DOHH2 (cell line): Measurements from ENCODE around the gene COL5A2.

Source experiments
- H3F3A ChIP-seq: fragments of 200-600 bp; sonication (generic), shearing (Covaris generic); 2 replicates; pipeline ENCODE4 v1.6.0; 2016; ENCODE audit warnings: antibody characterized with exemption, mild to moderate bottlenecking; ENCODE audit not compliant: control insufficient read depth, insufficient read depth
- H3K27ac ChIP-seq: fragments of 200-600 bp; sonication (generic); 2 replicates; pipeline ENCODE4 v1.5.1; 2014; ENCODE audit warnings: low read depth, mild to moderate bottlenecking, low read length, moderate library complexity
- H3K27me3 ChIP-seq: fragments of 200-600 bp; sonication (generic); 2 replicates; pipeline ENCODE4 v1.6.1; 2014; ENCODE audit warnings: mild to moderate bottlenecking, low read length, mixed read lengths; ENCODE audit not compliant: control insufficient read depth
- H3K36me3 ChIP-seq: fragments of 200-600 bp; sonication (generic); 2 replicates; pipeline ENCODE4 v1.6.1; 2014; ENCODE audit warnings: mild to moderate bottlenecking, low read length, moderate library complexity, mixed read lengths; ENCODE audit not compliant: control insufficient read depth
- H3K4me1 ChIP-seq: fragments of 200-600 bp; sonication (generic); 2 replicates; pipeline ENCODE4 v1.6.1; 2014; ENCODE audit warnings: mild to moderate bottlenecking, low read length, mixed read lengths; ENCODE audit not compliant: control insufficient read depth
- H3K4me2 ChIP-seq: fragments of 200-600 bp; sonication (generic); 2 replicates; pipeline ENCODE4 v1.6.0; 2014; ENCODE audit warnings: mild to moderate bottlenecking, low read length, moderate library complexity
- H3K4me3 ChIP-seq: fragments of 200-600 bp; sonication (generic); 2 replicates; pipeline ENCODE4 v1.5.1; 2014; ENCODE audit warnings: mild to moderate bottlenecking, low read length, mixed read lengths
- H3K79me2 ChIP-seq: fragments of 200-600 bp; sonication (generic); 2 replicates; pipeline ENCODE4 v1.6.1; 2014; ENCODE audit warnings: mild to moderate bottlenecking, low read length, mixed read lengths; ENCODE audit not compliant: control insufficient read depth
- H3K9me2 ChIP-seq: fragments of 200-600 bp; sonication (generic); replicated peaks from 2 replicates; pipeline ENCODE4 v1.6.1; 2014; ENCODE audit warnings: mild to moderate bottlenecking, low read length, mixed read lengths; ENCODE audit not compliant: control insufficient read depth
- H3K9me3 ChIP-seq: fragments of 200-600 bp; sonication (generic); 2 replicates; pipeline ENCODE4 v1.6.1; 2014; ENCODE audit warnings: antibody characterized with exemption, low read length, mixed read lengths; ENCODE audit not compliant: control insufficient read depth, insufficient read depth
- H4K20me1 ChIP-seq: fragments of 200-600 bp; sonication (generic); 2 replicates; pipeline ENCODE4 v1.6.0; 2014; ENCODE audit warnings: low read depth, mild to moderate bottlenecking, antibody characterized with exemption, low read length, moderate library complexity; ENCODE audit not compliant: control insufficient read depth, insufficient read depth
- CTCF ChIP-seq: fragments of 200-600 bp; sonication (generic); IDR thresholded peaks from one replicate; pipeline ENCODE4 v1.5.1; 2014; ENCODE audit warnings: antibody characterized with exemption, mild to moderate bottlenecking, low read depth, low read length; ENCODE audit not compliant: poor library complexity, severe bottlenecking
- EZH2phosphoT487 ChIP-seq: fragments of 200-600 bp; sonication (generic); IDR thresholded peaks from 2 replicates; pipeline ENCODE4 v1.6.1; 2017; ENCODE audit warnings: borderline replicate concordance, mild to moderate bottlenecking, antibody characterized with exemption, low read length, moderate library complexity, mixed read lengths

Gene COL5A2

GRCh38 chr2:188984680-188985079, 194.9 kb downstream of the COL5A2 start:
- H3K79me2 ChIP-seq, result no peaks in the 10 kb centered on the region
- no peaks in the 10 kb centered on the region for H4K20me1 ChIP-seq
- H3K4me3 ChIP-seq, result no peak overlapping the region
- no peaks in the 10 kb centered on the region for H3K27me3 ChIP-seq
- H3K4me1 ChIP-seq, result no peaks in the 10 kb centered on the region
- H3F3A ChIP-seq, result no peaks in the 10 kb centered on the region
- no peak for TF ChIP-seq EZH2phosphoT487
- TF ChIP-seq CTCF, result no peak
- H3K4me2 ChIP-seq, result no peak overlapping the region
- no peaks in the 10 kb centered on the region for H3K9me2 ChIP-seq
- H3K9me3 ChIP-seq, result no peaks in the 10 kb centered on the region
- H3K27ac ChIP-seq, result no peak overlapping the region
- H3K36me3 ChIP-seq, result no peaks in the 10 kb centered on the region

GRCh38 chr2:188984065-188984491, 195.5 kb downstream of the COL5A2 start:
- Histone ChIP-seq H3K9me3 (no peaks in the 10 kb centered on the region), H4K20me1 (no peaks in the 10 kb centered on the region), H3K4me2 (no peak overlapping the region), H3K4me1 (no peaks in the 10 kb centered on the region), H3K27ac (no peak overlapping the region), H3K27me3 (no peaks in the 10 kb centered on the region), H3F3A (no peaks in the 10 kb centered on the region), H3K36me3 (no peaks in the 10 kb centered on the region), H3K4me3 (no peak overlapping the region), H3K79me2 (no peaks in the 10 kb centered on the region), H3K9me2 (no peaks in the 10 kb centered on the region)
- TF ChIP-seq CTCF (no peak), EZH2phosphoT487 (no peak)

GRCh38 chr2:188983427-188984064, 196.0 kb downstream of the COL5A2 start:
- no peaks in the 10 kb centered on the region for H3F3A ChIP-seq
- no peaks in the 10 kb centered on the region for H3K9me2 ChIP-seq
- no peak overlapping the region for H3K4me3 ChIP-seq
- no peaks in the 10 kb centered on the region for H3K36me3 ChIP-seq
- no peaks in the 10 kb centered on the region for H3K4me1 ChIP-seq
- H3K9me3 ChIP-seq, result no peaks in the 10 kb centered on the region
- no peaks in the 10 kb centered on the region for H3K79me2 ChIP-seq
- H3K4me2 ChIP-seq, result no peak overlapping the region
- no peaks in the 10 kb centered on the region for H3K27me3 ChIP-seq
- no peak for TF ChIP-seq EZH2phosphoT487
- TF ChIP-seq CTCF, result no peak
- H3K27ac ChIP-seq, result no peak overlapping the region
- no peaks in the 10 kb centered on the region for H4K20me1 ChIP-seq
